HEK293 (cell line): ENCODE measurements around the gene LY6G6F.

ENCODE experiments used
- CTCF ChIA-PET: fragments of 350-600 bp; formaldehyde crosslinking; extraction: SDS; loops from one replicate; lab custom pipeline; 2021; ENCODE audit warnings: antibody characterized with exemption; lab: Yijun Ruan, JAX
- POLR2A ChIA-PET: fragments of 300-600 bp; formaldehyde crosslinking; extraction: SDS; loops from one replicate; lab custom pipeline; 2020; ENCODE audit warnings: antibody characterized with exemption, inconsistent platforms; lab: Yijun Ruan, JAX
- H3K27ac ChIP-seq: fragments of 200-500 bp; sonication (Bioruptor generic); 2 replicates; pipeline ENCODE4 v1.5.1; 2014; ENCODE audit warnings: low read depth, low read length, control low read depth, inconsistent platforms; ENCODE audit errors: extremely low read depth
- H3K36me3 ChIP-seq, 2 experiments: fragments of 200-500 bp in 1 of 2; sonication (Bioruptor generic) in 1 of 2; 1 replicate in 1 of 2; 2 replicates in 1 of 2; pipeline ENCODE4 v1.5.1; 2014 to 2017; ENCODE audit warnings: inconsistent platforms in 2 of 2, low read length in 2 of 2; ENCODE audit not compliant: control insufficient read depth in 2 of 2, insufficient read depth in 1 of 2
- H3K4me1 ChIP-seq: fragments of 200-500 bp; sonication (Bioruptor generic); 2 replicates; pipeline ENCODE4 v1.5.1; 2014; ENCODE audit warnings: mild to moderate bottlenecking, low read length, inconsistent platforms; ENCODE audit not compliant: control insufficient read depth, insufficient read depth
- H3K4me3 ChIP-seq: 2 replicates; pipeline ENCODE4 v1.5.1; 2011; ENCODE audit warnings: low read depth, mild to moderate bottlenecking, control low read depth, low read length, moderate library complexity
- H3K9me3 ChIP-seq: fragments of 200-500 bp; sonication (Bioruptor generic); 2 replicates; pipeline ENCODE4 v1.5.1; 2014; ENCODE audit warnings: low read depth, low read length, inconsistent platforms; ENCODE audit not compliant: control insufficient read depth, insufficient read depth
- GLI4 ChIP-seq: fragments of 450-650 bp; formaldehyde crosslinking; IDR thresholded peaks from 2 replicates; pipeline ENCODE4 v1.5.1; 2016; ENCODE audit warnings: missing biosample characterization, missing genetic modification characterization
- GLIS1 ChIP-seq: fragments of 450-650 bp; formaldehyde crosslinking; IDR thresholded peaks from 2 replicates; pipeline ENCODE4 v1.5.1; 2016; ENCODE audit warnings: missing biosample characterization, missing genetic modification characterization
- HOXA7 ChIP-seq: sonication (generic); formaldehyde crosslinking; IDR thresholded peaks from 2 replicates; pipeline ENCODE4 v1.8.1; 2022; ENCODE audit warnings: missing genetic modification reagents, borderline replicate concordance
- KLF7 ChIP-seq: fragments of 450-650 bp; formaldehyde crosslinking; IDR thresholded peaks from 2 replicates; pipeline ENCODE4 v1.5.1; 2016; ENCODE audit warnings: missing biosample characterization, missing genetic modification characterization, borderline replicate concordance
- MEIS1 ChIP-seq: sonication (generic); formaldehyde crosslinking; IDR thresholded peaks from 2 replicates; pipeline ENCODE4 v1.8.1; 2022; ENCODE audit warnings: missing genetic modification reagents, mild to moderate bottlenecking, borderline replicate concordance
- SETDB1 ChIP-seq: IDR thresholded peaks from one replicate; pipeline ENCODE4 v1.6.1; 2017; ENCODE audit warnings: mild to moderate bottlenecking, low read length, moderate library complexity, mixed read lengths; ENCODE audit not compliant: insufficient read length
- SP3 ChIP-seq: fragments of 450-650 bp; formaldehyde crosslinking; IDR thresholded peaks from 2 replicates; pipeline ENCODE4 v1.5.1; 2016; ENCODE audit warnings: missing biosample characterization, missing genetic modification characterization
- ZBTB20 ChIP-seq: fragments of 450-650 bp; formaldehyde crosslinking; IDR thresholded peaks from 2 replicates; pipeline ENCODE4 v1.5.1; 2016; ENCODE audit warnings: missing biosample characterization, missing genetic modification characterization
- ZFHX2 ChIP-seq: fragments of 450-650 bp; formaldehyde crosslinking; conservative IDR thresholded peaks from 2 replicates; pipeline ENCODE4 v1.5.1; 2016; ENCODE audit warnings: missing biosample characterization, missing genetic modification characterization
- ZNF133 ChIP-seq: fragments of 450-650 bp; formaldehyde crosslinking; IDR thresholded peaks from 2 replicates; pipeline ENCODE4 v1.5.1; 2016; ENCODE audit warnings: missing biosample characterization, missing genetic modification characterization
- ZNF175 ChIP-seq: fragments of 450-650 bp; formaldehyde crosslinking; IDR thresholded peaks from 2 replicates; pipeline ENCODE4 v1.5.1; 2016; ENCODE audit warnings: missing biosample characterization, missing genetic modification characterization
- ZNF239 ChIP-seq: fragments of 450-650 bp; formaldehyde crosslinking; IDR thresholded peaks from 2 replicates; pipeline ENCODE4 v1.5.1; 2016; ENCODE audit warnings: missing biosample characterization, missing genetic modification characterization
- ZNF311 ChIP-seq: fragments of 450-650 bp; formaldehyde crosslinking; IDR thresholded peaks from 2 replicates; pipeline ENCODE4 v1.5.1; 2017; ENCODE audit warnings: missing biosample characterization, missing genetic modification characterization, borderline replicate concordance
- ZNF335 ChIP-seq: fragments of 450-650 bp; formaldehyde crosslinking; conservative IDR thresholded peaks from 2 replicates; pipeline ENCODE4 v1.5.1; 2016; ENCODE audit warnings: missing biosample characterization, missing genetic modification characterization
- ZNF354C ChIP-seq: fragments of 450-650 bp; formaldehyde crosslinking; IDR thresholded peaks from 2 replicates; pipeline ENCODE4 v1.5.1; 2016; ENCODE audit warnings: missing biosample characterization, missing genetic modification characterization, low read depth, borderline replicate concordance
- ZNF366 ChIP-seq: fragments of 450-650 bp; formaldehyde crosslinking; conservative IDR thresholded peaks from 2 replicates; pipeline ENCODE4 v1.5.1; 2016; ENCODE audit warnings: missing biosample characterization, missing genetic modification characterization
- ZNF561 ChIP-seq: fragments of 450-650 bp; IDR thresholded peaks from 2 replicates; pipeline ENCODE4 v1.5.1; 2018; ENCODE audit warnings: missing biosample characterization, missing genetic modification characterization, borderline replicate concordance
- ZNF571 ChIP-seq: fragments of 450-650 bp; formaldehyde crosslinking; IDR thresholded peaks from 2 replicates; pipeline ENCODE4 v1.5.0; 2017; ENCODE audit warnings: missing biosample characterization, missing genetic modification characterization
- ZNF596 ChIP-seq: fragments of 450-650 bp; IDR thresholded peaks from 2 replicates; pipeline ENCODE4 v1.5.0; 2018; ENCODE audit warnings: missing biosample characterization, mild to moderate bottlenecking, missing genetic modification characterization, moderate library complexity
- ZNF621 ChIP-seq: fragments of 450-650 bp; formaldehyde crosslinking; IDR thresholded peaks from 2 replicates; pipeline ENCODE4 v1.5.1; 2017; ENCODE audit warnings: missing biosample characterization, missing genetic modification characterization
- TF ChIP-seq, protein P1 (sequence below): fragments of 450-650 bp; formaldehyde crosslinking; IDR thresholded peaks from 2 replicates; pipeline ENCODE4 v1.5.1; 2017; ENCODE audit warnings: missing biosample characterization, missing genetic modification characterization
- TF ChIP-seq, protein P2 (sequence below): fragments of 450-650 bp; formaldehyde crosslinking; IDR thresholded peaks from 2 replicates; pipeline ENCODE4 v1.5.1; 2017; ENCODE audit warnings: missing biosample characterization, missing genetic modification characterization
- TF ChIP-seq, protein P3 (sequence below): fragments of 450-650 bp; formaldehyde crosslinking; IDR thresholded peaks from 2 replicates; pipeline ENCODE4 v1.5.1; 2017; ENCODE audit warnings: missing biosample characterization, missing genetic modification characterization
- TF ChIP-seq, protein P4 (sequence below): fragments of 450-650 bp; formaldehyde crosslinking; IDR thresholded peaks from 2 replicates; pipeline ENCODE4 v1.5.1; 2017; ENCODE audit warnings: missing biosample characterization, mild to moderate bottlenecking, missing genetic modification characterization, moderate library complexity
- TF ChIP-seq, protein P5 (sequence below): fragments of 450-650 bp; formaldehyde crosslinking; IDR thresholded peaks from 2 replicates; pipeline ENCODE4 v1.5.1; 2016; ENCODE audit warnings: missing biosample characterization, missing genetic modification characterization

Gene LY6G6F

DNA sequence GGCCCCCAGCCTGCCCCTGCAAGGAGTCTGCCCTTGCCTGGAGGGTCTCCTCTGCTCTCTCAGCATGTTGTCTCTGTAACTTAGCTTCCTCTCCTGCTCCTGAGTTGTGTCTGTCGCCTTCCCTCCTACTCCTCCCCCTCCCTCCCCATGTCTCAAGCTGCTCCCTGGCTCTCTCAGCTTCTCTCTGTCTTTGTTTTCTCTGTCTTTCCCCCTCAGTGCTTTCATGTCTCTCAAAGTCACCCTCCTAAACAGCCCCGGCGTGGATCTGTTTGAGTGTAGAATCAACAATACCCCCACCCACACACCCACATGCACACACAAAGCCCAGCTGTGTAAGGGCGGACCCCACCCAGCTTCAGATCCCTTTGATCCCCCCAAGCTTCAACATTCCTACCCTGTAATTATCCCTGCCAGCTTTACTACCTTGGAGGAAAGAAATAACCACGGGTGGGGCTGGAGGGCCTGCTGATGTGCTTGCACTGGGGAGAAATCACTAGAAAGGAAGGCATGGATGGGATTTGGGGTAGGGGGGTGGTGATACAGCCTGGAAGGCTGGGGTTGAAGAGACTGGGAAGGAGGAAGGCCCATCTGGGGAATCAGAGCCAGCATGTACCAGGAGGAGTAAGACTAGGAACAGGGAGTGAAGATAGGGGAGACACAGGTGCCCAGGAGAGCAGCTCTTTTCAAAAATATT, 7.5 kb downstream of the LY6G6F start (continued):
- no peak for TF ChIP-seq ZNF239 (tag by site-specific recombination)
- no peak for TF ChIP-seq ZNF571 (tag by site-specific recombination)
- no peak for TF ChIP-seq ZNF561 (tag by site-specific recombination)
- TF ChIP-seq SP3 (tag by site-specific recombination) = no peak
- TF ChIP-seq, protein P1, sequence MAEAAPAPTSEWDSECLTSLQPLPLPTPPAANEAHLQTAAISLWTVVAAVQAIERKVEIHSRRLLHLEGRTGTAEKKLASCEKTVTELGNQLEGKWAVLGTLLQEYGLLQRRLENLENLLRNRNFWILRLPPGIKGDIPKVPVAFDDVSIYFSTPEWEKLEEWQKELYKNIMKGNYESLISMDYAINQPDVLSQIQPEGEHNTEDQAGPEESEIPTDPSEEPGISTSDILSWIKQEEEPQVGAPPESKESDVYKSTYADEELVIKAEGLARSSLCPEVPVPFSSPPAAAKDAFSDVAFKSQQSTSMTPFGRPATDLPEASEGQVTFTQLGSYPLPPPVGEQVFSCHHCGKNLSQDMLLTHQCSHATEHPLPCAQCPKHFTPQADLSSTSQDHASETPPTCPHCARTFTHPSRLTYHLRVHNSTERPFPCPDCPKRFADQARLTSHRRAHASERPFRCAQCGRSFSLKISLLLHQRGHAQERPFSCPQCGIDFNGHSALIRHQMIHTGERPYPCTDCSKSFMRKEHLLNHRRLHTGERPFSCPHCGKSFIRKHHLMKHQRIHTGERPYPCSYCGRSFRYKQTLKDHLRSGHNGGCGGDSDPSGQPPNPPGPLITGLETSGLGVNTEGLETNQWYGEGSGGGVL (tag by site-specific recombination) = peak; percentile 98
- 0 out of 2 replicates have a peak, but pooled peaks have one; percentile 37 for TF ChIP-seq KLF7 (tag by site-specific recombination)
- TF ChIP-seq ZFHX2 (tag by site-specific recombination) = peak; percentile 99
- no peak for TF ChIP-seq ZNF354C
- TF ChIP-seq GLI4 (tag by site-specific recombination) = no peak
- TF ChIP-seq, protein P2, sequence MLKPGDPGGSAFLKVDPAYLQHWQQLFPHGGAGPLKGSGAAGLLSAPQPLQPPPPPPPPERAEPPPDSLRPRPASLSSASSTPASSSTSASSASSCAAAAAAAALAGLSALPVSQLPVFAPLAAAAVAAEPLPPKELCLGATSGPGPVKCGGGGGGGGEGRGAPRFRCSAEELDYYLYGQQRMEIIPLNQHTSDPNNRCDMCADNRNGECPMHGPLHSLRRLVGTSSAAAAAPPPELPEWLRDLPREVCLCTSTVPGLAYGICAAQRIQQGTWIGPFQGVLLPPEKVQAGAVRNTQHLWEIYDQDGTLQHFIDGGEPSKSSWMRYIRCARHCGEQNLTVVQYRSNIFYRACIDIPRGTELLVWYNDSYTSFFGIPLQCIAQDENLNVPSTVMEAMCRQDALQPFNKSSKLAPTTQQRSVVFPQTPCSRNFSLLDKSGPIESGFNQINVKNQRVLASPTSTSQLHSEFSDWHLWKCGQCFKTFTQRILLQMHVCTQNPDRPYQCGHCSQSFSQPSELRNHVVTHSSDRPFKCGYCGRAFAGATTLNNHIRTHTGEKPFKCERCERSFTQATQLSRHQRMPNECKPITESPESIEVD = no peak

DNA sequence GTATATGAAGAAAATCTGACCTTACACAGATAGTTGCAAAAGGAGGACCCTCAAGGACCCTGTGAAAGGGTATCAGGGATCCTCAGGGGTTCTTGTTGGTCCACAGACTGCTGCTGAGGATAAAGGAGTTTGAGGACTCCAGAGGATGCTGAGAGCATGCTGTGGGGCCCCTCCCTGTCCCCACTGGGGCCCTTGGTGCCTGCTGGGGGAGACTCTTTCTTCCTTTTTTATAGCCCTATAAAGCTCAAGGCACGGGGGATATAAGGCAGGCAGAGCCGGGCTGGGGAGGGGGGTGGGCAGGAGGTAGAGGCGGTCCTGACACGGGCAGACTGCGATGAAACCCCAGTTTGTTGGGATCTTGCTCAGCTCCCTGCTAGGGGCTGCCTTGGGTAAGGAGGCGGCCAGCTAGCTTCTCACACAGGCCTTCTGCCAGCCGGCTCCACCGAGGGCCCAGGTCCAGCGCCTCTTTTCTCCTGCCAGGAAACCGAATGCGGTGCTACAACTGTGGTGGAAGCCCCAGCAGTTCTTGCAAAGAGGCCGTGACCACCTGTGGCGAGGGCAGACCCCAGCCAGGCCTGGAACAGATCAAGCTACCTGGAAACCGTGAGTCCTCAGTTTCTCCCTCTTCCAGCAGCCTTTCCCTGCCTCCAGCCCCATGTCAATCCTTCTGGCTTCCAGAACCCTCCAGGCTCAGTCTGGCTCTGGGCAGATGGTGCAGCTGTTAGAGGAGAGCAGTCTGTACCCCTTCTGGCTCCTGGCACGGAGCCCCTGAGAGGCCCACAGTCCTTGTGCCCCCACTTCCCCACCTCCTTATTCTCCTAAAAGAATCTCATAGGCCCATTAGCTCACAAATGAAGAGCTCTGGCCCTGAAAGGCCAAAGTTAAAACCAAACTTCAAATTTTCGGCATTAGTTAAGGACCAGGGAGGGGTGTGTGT, 8.6 kb downstream of the LY6G6F start, which contains the start of gene LY6G6D:
LY6G6D (plus strand) TSS at position 327 of the 937 bp plus-strand sequence; CDS start at position 335, 8 bp downstream.
- ChIA-PET POLR2A (interaction anchor here (0.6 to 1.6 kb wide), 4 partner anchors 12 to 112 kb away, joined by 3 to 10 read pairs (median 4); partner anchors contain the start of genes ABHD16A and HSPA1B), CTCF (interaction anchor here (0.7 to 1.5 kb wide), 3 partner anchors 54 to 152 kb away, joined by 3 to 8 read pairs (median 3); no protein-coding TSS in a partner anchor)
- Histone ChIP-seq H3K36me3 (no peaks in the 10 kb centered on the region), H3K4me1 (peaks cover 4% of the 10 kb centered on the region), H3K27ac (peak within 1 kb of the TSS; percentile 46), H3K9me3 (no peaks in the 10 kb centered on the region), H3K4me3 (no peak within 1 kb of the TSS)
- TF ChIP-seq ZNF621 (tag by site-specific recombination) = no peak
- no peak for TF ChIP-seq ZNF596
- no peak for TF ChIP-seq ZNF133 (tag by site-specific recombination)
- TF ChIP-seq ZNF175 (tag by site-specific recombination) = no peak
- TF ChIP-seq GLIS1 (tag by site-specific recombination) = peak; percentile 47
- no peak for TF ChIP-seq MEIS1 (CRISPR knock-in tag)
- no peak for TF ChIP-seq ZBTB20 (tag by site-specific recombination)
- TF ChIP-seq, protein P3, sequence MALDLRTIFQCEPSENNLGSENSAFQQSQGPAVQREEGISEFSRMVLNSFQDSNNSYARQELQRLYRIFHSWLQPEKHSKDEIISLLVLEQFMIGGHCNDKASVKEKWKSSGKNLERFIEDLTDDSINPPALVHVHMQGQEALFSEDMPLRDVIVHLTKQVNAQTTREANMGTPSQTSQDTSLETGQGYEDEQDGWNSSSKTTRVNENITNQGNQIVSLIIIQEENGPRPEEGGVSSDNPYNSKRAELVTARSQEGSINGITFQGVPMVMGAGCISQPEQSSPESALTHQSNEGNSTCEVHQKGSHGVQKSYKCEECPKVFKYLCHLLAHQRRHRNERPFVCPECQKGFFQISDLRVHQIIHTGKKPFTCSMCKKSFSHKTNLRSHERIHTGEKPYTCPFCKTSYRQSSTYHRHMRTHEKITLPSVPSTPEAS = peak; percentile 41; the same call in 1 of the 2 replicates
- TF ChIP-seq ZNF335 (tag by site-specific recombination) = peak; percentile 78
- no peak for TF ChIP-seq ZNF311 (tag by site-specific recombination)
- TF ChIP-seq HOXA7 = no peak
- TF ChIP-seq, protein P4, sequence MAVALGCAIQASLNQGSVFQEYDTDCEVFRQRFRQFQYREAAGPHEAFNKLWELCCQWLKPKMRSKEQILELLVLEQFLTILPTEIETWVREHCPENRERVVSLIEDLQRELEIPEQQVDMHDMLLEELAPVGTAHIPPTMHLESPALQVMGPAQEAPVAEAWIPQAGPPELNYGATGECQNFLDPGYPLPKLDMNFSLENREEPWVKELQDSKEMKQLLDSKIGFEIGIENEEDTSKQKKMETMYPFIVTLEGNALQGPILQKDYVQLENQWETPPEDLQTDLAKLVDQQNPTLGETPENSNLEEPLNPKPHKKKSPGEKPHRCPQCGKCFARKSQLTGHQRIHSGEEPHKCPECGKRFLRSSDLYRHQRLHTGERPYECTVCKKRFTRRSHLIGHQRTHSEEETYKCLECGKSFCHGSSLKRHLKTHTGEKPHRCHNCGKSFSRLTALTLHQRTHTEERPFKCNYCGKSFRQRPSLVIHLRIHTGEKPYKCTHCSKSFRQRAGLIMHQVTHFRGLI = no peak
- TF ChIP-seq, protein P1 (tag by site-specific recombination) = no peak
- TF ChIP-seq SETDB1 = no peak
- TF ChIP-seq ZNF366 = no peak
- TF ChIP-seq, protein P5, sequence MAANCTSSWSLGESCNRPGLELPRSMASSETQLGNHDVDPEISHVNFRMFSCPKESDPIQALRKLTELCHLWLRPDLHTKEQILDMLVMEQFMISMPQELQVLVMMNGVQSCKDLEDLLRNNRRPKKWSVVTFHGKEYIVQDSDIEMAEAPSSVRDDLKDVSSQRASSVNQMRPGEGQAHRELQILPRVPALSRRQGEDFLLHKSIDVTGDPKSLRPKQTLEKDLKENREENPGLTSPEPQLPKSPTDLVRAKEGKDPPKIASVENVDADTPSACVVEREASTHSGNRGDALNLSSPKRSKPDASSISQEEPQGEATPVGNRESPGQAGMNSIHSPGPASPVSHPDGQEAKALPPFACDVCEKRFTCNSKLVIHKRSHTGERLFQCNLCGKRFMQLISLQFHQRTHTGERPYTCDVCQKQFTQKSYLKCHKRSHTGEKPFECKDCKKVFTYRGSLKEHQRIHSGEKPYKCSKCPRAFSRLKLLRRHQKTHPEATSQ = no peak
